Fibroblast of the aortic adventitia (primary cell): ENCODE results near the gene ACSL4. TPM values are rescaled to one million over a fixed set of nuclear protein-coding genes. Genes with fewer than 3 reads are reported as not detected.

Experiments used
- DNase-seq: peaks from one replicate; pipeline ENCODE4 v3.0.0-alpha.2; 2010; ENCODE audit warnings: low read depth
- H3K4me3 ChIP-seq: 2 replicates; pipeline ENCODE4 v1.5.1; 2011; ENCODE audit warnings: low read depth, mild to moderate bottlenecking, control low read depth, low read length, moderate library complexity
- CTCF ChIP-seq: IDR thresholded peaks from 2 replicates; pipeline ENCODE4 v1.5.1; 2011; ENCODE audit warnings: mild to moderate bottlenecking, low read length, control low read depth, inconsistent platforms; ENCODE audit not compliant: insufficient read depth
- total RNA-seq: library from RNA; depleted of rRNA; stranded (reverse); fragments of >200 nt; gene quantifications from 2 replicates; pipeline ENCODE4 v1.2.3, GENCODE V29; 2012; ENCODE audit warnings: low replicate concordance

The ACSL4 gene
- total RNA-seq, 1 donor, result 82.2 TPM

- no peak overlapping the region for H3K4me3 ChIP-seq
- DNase-seq, result peak; percentile 52
- TF ChIP-seq CTCF, result peak; percentile 51
Observed at GRCh38 chrX:109632906-109633504, 100.1 kb downstream of the ACSL4 start.

DNA sequence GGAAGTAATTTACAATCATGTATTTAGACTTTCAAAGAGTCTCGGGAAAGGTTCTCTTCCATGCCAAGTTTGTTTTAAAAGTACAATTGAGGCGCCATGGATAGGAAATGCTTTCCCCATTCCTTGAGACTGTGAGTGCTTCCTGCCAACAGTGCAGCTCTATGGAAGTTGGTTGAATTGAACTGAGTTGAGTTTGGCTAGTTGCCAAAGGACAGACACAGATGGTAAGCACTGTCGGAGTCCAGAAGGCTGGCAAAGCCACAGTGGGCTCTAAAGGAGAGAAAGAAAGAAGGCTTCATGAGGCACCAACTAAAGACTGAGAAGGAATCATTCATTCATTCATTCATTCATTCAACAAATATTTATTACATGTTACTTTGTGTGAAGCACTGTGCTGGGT is 103.7 kb downstream of the ACSL4 start:
- no peak overlapping the region for H3K4me3 ChIP-seq
- peak; percentile 2 for DNase-seq
- no peak for TF ChIP-seq CTCF

DNA sequence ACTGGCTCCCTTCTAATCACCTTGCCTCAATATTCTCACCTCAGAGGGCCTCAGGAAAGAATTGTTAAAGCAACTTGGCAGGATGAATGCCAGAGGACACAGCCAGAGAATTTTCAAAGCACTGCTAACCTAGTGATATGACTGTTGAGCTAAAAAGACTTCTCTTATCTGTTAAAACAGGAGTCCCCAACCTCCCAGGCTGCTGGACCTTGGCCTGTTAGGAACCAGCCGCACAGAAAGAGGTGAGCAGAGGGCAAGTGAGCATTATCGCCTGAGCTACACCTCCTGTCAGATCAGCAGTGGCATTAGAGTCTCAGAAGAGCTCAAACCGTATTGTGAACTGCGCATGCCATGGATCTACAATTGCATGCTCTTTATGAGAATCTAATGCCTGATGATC is 106.4 kb downstream of the ACSL4 start:
- TF ChIP-seq CTCF, result no peak
- no peak overlapping the region for H3K4me3 ChIP-seq
- no peak for DNase-seq

DNA sequence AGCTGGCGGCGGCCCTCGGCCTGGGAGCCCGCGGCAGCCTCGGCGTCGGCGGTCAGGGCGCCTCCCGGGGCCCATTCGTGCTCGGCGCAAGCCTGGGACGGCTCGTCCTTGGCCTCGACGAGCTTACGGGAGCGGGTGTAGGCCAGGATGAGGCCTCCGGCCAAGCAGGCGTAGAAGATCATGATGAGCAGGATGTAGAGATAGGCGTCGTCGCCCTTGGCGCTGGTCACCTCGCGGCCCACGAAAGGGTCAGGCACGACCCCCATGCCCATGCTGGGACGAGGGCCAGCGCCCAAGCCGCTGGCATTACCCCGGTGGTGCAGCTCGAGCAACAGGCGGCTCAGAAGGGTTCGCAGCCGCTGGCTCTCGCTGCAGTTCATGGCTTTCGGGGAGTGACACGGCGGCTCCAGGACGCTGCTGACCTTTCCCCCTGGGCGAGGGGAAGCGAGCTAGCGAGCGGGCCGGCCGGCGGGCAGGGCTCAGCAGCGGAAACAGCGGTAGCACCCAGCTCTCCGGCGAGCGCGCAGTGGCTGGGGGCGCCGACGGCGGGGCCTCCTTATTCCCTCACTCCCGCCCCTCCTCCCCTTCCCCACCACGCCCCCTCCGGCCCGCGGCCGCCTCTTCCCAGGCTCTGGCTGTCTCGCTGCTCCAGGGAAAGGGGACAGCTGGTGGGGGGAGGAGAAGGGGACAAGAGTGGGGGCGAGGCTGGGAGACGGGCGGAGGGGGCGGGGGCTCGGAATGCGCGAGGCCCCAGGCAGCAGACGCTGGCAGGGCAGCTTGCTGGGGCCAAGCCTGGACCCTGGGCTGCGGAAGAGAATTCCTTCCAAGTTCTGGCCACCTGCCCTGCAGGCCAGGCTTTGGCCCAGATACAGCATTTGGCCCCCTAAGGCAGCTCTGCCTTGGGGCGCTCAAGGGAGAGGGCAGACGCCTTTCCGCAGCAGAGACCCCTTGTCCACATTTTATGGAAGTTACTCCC is 108.1 kb downstream of the ACSL4 start, which contains the start of gene KCNE5:
Gene KCNE5 (minus strand): TSS at position 532 of the 976 bp plus-strand sequence. CDS start 152 bp downstream, at position 380.
- no peak for DNase-seq
- TF ChIP-seq CTCF, result no peak
- no peak within 1 kb of the TSS for H3K4me3 ChIP-seq

- no peak overlapping the region for H3K4me3 ChIP-seq
- DNase-seq, result no peak
- no peak for TF ChIP-seq CTCF
Observed at GRCh38 chrX:109623997-109624396, 109.1 kb downstream of the ACSL4 start.

DNA sequence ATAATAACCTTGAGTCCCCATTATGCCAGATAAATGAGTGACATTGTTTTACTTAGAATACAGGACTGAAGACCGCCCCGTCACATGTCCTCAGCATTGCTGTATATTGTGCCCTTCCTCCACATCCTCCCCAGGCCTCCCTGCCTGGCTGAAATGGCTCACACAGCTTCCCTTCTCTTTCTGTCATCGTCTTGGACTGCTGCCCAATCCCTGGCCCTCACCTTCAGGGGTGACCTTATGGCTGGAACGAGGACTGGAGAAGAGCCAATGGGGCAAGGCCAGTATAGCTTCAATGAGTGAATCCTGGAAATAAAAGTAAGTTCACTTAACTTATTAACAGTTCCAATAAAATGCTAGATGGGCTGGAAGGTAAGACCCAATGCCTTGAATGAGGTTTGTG is 110.8 kb downstream of the ACSL4 start:
- TF ChIP-seq CTCF, result no peak
- DNase-seq, result no peak
- H3K4me3 ChIP-seq, result no peak overlapping the region
